ENCODE results near the gene CSNK2A3.

- TF ChIP-seq CTCF (IDR thresholded peaks at IDR 0.05) = no peak
- TF ChIP-seq POLR2A (IDR thresholded peaks at IDR 0.05) = no peak
- TF ChIP-seq POLR2AphosphoS5 (IDR thresholded peaks at IDR 0.05) = no peak
These were observed 6.6 kb upstream of the CSNK2A3 start for GRCh38 chr11:11359611-11360010.

Measured in breast epithelium (tissue), 3 donors.